Esophagus muscularis mucosa (tissue), 4 donors: ENCODE measurements around the gene STKLD1.
A peak's percentile ranks its signal among the peaks of the same experiment; 100 is the strongest.

Experiments used
- EP300 ChIP-seq: sonication (generic); formaldehyde crosslinking; IDR thresholded peaks from one replicate; pipeline ENCODE4 v1.6.1; 2017; ENCODE audit warnings: antibody characterized with exemption
- POLR2A ChIP-seq: fragments of 450-650 bp; IDR thresholded peaks from one replicate; pipeline ENCODE4 v1.6.1; 2017; ENCODE audit warnings: antibody characterized with exemption, moderate library complexity, mild to moderate bottlenecking, low read depth
- TF ChIP-seq, protein P1 (sequence below), 3 experiments: fragments of 200-600 bp in 2 of 3; fragments of 450-650 bp in 1 of 3; sonication (generic) in 2 of 3; IDR thresholded peaks; one replicate each; pipeline ENCODE4 v1.5.1; 2017 to 2019; ENCODE audit warnings: antibody characterized with exemption in 3 of 3, mild to moderate bottlenecking in 2 of 3, moderate library complexity in 1 of 3

DNA sequence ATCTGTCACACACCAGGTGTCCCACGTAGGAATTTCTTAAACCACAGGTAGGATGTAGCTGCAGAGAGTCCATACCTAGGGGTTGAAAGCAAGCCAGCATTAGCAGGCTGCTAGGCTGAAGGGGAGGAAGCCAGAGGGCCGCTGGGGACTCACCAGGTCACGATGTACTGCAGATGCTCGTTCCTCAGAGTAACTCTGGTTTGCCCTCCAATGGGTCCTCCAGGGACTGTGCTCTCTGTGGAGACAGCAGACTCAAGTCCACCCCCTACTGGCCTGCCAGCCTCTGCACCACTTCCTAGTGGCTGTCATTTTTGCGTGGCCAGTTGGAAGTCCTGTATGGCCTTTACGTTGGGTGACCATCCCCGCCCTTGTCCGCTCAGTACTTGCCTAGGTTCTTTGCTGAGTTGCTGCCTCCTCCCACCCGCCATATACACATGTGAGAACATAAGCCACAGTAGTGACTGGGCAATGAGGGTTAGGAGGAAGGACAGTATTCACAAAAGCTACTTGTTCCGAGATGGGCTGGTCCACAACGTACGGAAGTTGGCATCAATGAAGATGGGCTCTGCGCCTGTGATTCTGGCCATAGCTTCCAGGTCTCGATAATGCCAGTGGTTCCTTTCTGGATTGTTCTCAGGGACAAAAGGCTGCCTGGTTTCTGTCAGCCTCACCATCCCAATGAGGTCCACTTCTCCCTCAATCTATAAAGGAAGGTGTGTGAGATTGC is 24.1 kb upstream of the STKLD1 start:
- TF ChIP-seq POLR2A (no peak), EP300 (no peak)
- TF ChIP-seq, protein P1, sequence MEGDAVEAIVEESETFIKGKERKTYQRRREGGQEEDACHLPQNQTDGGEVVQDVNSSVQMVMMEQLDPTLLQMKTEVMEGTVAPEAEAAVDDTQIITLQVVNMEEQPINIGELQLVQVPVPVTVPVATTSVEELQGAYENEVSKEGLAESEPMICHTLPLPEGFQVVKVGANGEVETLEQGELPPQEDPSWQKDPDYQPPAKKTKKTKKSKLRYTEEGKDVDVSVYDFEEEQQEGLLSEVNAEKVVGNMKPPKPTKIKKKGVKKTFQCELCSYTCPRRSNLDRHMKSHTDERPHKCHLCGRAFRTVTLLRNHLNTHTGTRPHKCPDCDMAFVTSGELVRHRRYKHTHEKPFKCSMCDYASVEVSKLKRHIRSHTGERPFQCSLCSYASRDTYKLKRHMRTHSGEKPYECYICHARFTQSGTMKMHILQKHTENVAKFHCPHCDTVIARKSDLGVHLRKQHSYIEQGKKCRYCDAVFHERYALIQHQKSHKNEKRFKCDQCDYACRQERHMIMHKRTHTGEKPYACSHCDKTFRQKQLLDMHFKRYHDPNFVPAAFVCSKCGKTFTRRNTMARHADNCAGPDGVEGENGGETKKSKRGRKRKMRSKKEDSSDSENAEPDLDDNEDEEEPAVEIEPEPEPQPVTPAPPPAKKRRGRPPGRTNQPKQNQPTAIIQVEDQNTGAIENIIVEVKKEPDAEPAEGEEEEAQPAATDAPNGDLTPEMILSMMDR (IDR thresholded peaks at IDR 0.05), result peak in 2 of 3 experiments; percentile 13 to 43
